Measurements from ENCODE around the gene PRR5L.
A peak's percentile ranks its signal among the peaks of the same experiment; 100 is the strongest.

- TF ChIP-seq POLR2A (IDR thresholded peaks at IDR 0.05; ENCODE audit: low read depth, low read length): no peak
- TF ChIP-seq TAF1 (IDR thresholded peaks at IDR 0.05; ENCODE audit: low read depth, low read length): no peak
- peak; percentile 46 for TF ChIP-seq SPI1 (IDR thresholded peaks at IDR 0.05; ENCODE audit: low read depth, low read length)
- no peak for TF ChIP-seq POLR2AphosphoS5 (IDR thresholded peaks at IDR 0.05; ENCODE audit: low read depth, low read length)
These were observed 121.1 kb downstream of the PRR5L start for GRCh38 chr11:36417154-36417553.

Measured in GM12891 (cell line).